Skin of body (tissue), 2 donors: Measurements from ENCODE around the gene CELF4. TPM values are rescaled to one million over a fixed set of nuclear protein-coding genes. Genes with fewer than 3 reads are reported as not detected.

Experiments used
- DNase-seq: peaks from one replicate; lab custom pipeline; 2025; lab: John Stamatoyannopoulos, UW
- total RNA-seq: library from RNA; depleted of rRNA; stranded (reverse); fragments of >200 nt; gene quantifications from one replicate; pipeline ENCODE4 v1.2.3, GENCODE V29; 2014

The CELF4 gene
- total RNA-seq, 1 donor from 2014 or later, result 0.69 TPM

- DNase-seq, result no peak
Observed at GRCh38 chr18:37242826-37243560, 322.6 kb downstream of the CELF4 start.

GRCh38 chr18:37242091-37242490 lies 323.5 kb downstream of the CELF4 start:
- DNase-seq, result no peak

GRCh38 chr18:37238282-37239108 lies 327.1 kb downstream of the CELF4 start:
- DNase-seq, result no peak

- DNase-seq, result no peak
Observed at GRCh38 chr18:37235583-37235982, 330.0 kb downstream of the CELF4 start.

GRCh38 chr18:37231251-37231650 lies 334.3 kb downstream of the CELF4 start:
- DNase-seq, result no peak

- no peak for DNase-seq
Observed at GRCh38 chr18:37230768-37231167, 334.8 kb downstream of the CELF4 start.

GRCh38 chr18:37225279-37225678 lies 340.3 kb downstream of the CELF4 start:
- DNase-seq, result no peak

GRCh38 chr18:37222999-37223378 lies 342.6 kb downstream of the CELF4 start:
- no peak for DNase-seq

- DNase-seq, result no peak
Observed at GRCh38 chr18:37222354-37222998, 343.1 kb downstream of the CELF4 start.

- no peak for DNase-seq
Observed at GRCh38 chr18:37219257-37219656, 346.3 kb downstream of the CELF4 start.

- no peak for DNase-seq
Observed at GRCh38 chr18:37218022-37218590, 347.5 kb downstream of the CELF4 start.

- no peak for DNase-seq
Observed at GRCh38 chr18:37210781-37211180, 354.8 kb downstream of the CELF4 start.

- DNase-seq, result no peak
Observed at GRCh38 chr18:37207343-37207742, 358.3 kb downstream of the CELF4 start.

GRCh38 chr18:37199741-37200140 lies 365.9 kb downstream of the CELF4 start:
- DNase-seq, result no peak
